ENCODE results near the gene MRM1.
A peak's percentile ranks its signal among the peaks of the same experiment; 100 is the strongest.
"Not testable (repeated sequence)": the region's sequence is repeated elsewhere in the genome, so short reads cannot be mapped to it uniquely, and the experiment has no call there.

MRM1 gene

DNA sequence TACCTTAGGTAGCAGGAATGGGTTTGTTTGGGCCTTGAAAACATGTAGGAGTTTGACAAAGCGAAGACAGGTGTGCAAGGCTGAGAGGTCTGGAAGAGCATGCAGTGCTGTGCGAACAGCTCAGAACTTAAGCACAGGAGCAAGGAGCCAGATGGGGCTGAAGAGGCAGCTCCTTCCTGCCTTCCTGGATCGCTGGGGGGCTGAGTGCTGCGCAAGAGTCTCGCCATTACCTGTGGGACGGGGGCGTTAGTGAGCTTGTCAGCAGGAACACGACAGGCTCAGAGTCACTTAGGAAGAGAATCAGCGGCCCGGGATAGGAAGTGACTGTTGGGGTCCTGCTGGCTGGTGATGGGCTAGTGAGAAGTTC is 464 bp upstream of the MRM1 start:
- DNase-seq (ENCODE audit: low read depth), result no peak

DNA sequence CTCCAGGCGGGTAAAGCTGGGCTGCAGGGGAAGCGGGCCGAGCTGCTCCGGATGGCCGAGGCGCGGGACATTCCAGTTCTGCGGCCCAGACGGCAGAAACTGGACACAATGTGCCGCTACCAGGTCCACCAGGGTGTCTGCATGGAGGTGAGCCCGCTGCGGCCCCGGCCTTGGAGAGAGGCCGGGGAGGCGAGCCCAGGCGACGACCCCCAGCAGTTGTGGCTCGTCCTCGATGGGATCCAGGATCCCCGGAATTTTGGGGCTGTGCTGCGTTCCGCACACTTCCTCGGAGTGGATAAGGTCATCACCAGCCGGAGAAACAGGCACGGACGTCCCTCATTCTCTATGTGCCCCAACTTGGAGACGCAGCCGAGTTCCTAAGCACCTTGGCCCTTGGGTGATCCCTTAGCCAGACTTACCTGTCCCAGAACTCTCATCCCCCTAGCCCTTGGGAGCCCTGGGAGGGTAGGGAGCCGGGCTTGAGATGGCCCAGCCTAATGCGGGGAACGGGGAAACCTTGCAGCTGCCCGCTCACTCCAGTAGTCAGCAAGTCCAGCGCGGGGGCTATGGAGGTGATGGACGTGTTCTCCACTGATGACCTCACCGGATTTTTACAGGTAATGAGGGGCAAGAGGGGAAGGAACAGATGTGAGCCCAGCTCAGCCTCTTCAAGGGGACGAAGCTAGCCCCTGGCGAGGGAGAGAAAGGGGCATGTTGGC is 806 bp downstream of the MRM1 start:
- DNase-seq (ENCODE audit: low read depth), result no peak

DNA sequence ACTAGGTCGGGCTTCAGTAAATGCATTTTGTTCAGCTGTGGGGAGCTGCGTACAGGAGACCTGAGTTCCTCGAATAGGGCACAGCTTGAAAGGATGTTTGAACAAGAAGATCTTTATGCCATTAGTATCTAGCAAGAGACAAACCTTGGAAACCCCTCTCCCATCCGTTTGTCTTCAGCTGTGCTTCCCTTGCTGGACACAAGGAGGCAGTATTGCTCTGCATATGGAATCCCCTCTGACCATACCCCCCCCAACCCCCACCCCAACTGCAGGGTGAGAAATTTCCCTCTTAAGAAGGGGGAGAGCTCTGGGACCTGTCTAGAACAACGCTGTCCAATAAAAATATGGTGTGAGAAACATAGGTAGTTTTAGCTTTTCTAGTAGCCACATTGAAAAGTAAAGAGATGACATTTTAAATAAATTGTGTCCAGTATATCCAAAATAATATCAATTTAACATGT is 1.6 kb downstream of the MRM1 start:
- peak; percentile 48 for DNase-seq (ENCODE audit: low read depth)

DNA sequence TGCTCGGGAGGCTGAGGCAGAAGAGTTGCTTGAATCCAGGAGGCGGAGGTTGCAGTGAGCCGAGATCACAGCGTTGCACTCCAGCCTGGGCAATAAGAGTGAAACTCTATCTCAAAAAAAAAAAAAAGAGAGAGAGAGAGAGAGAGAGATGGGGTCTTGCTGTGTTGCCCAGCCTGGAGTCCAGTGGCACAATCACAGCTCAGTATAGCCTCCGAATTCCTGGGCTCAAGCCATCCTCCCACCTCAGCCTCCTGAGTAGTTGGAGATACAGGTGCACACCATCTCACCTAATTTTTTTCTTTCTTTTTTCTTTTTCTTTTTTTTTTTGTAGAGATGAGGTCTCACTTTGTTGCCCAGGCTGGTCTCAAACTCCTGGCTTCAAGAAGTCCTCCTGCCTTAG is 3.6 kb downstream of the MRM1 start:
- not testable (repeated sequence) for DNase-seq (ENCODE audit: low read depth)

DNA sequence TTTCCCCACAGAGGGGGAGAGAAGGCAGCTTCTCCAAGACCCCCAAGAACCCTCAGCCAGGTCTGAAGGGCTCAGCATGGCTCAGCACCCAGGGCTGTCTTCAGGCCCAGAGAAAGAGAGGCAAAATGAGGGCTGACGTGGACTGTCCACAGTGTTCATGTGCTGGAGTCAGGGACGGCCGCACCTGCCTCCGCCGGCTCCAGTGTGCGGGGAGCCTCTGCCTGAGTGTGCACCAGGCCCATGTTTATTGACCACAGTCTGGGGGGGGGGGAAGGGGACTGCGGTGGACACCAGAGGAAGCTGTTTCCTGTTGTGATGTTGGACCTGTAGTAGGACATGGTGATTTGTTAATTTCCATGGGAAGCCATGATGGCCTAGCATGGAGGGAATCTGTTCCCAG is 6.9 kb downstream of the MRM1 start:
- DNase-seq (ENCODE audit: low read depth), result no peak

DNA sequence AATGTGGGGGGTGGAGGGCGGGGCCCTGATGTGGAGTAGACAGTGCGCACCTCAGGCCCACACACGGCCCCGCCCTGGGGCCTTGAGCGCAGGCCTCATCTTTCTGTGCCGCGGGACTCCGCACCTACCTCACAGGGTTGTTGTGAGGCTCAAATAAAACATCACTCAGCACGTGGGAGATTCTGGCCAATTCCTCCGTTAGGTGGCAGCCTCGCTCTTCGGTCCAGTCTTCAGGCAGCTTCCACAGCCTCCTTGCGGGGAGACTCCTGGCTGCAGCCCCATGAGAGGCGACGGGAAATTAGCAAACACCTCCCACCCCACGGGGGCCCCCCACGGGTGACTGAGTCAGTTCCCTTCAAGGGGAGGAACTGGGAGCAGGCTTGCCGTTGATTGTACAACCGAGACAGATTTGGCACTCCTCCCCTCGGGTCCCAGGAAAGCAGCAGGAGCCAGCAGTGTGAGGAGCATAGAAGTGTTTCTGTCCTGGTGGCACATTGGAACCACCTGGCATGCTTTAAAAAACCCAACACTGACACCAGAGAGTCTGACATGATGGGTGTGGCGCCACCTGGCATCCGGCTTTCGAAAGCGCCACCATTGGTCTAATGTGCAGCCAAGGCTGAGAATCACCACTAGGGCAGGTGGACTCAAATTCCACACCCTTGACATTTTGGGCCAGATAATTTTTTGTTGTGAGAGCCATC is 7.6 kb downstream of the MRM1 start:
- DNase-seq (ENCODE audit: low read depth), result no peak

DNA sequence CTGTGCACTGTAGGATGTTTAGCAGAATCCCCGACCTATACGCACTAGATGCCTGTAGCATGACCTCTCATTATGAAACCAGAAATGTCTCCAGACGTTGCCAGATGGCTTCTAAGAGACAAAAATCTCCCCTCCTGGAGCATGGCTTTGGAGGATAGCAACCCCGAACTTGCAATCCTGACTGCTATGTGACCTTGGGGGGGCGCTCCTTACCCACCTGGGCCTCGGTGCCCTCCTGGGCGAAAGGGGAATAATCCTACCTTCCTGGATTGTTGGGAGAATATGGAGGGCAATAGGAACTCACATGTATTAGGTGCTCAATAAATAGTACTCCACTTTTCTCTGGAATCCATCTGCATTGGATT is 8.1 kb downstream of the MRM1 start:
- no peak for DNase-seq (ENCODE audit: low read depth)

DNA sequence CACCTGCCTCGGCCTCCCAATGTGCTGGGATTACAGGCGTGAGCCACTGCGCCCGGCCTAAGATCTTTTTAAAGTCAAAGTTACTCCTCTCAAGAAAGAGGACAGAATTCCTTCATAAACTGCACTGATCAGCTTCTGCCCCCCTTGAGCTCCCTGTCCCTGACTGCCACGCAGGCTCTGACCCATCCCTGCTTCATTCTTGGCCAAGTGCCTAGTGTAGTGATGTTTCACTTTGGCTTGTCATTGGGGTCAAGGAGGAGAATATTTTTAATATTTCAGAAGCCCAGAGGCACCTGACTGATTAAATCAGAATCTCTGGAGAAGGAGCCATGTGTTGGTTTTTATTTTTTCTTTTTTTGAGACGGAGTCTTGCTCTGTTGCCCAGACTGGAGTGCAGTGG is 9.1 kb downstream of the MRM1 start:
- no peak for DNase-seq (ENCODE audit: low read depth)

DNA sequence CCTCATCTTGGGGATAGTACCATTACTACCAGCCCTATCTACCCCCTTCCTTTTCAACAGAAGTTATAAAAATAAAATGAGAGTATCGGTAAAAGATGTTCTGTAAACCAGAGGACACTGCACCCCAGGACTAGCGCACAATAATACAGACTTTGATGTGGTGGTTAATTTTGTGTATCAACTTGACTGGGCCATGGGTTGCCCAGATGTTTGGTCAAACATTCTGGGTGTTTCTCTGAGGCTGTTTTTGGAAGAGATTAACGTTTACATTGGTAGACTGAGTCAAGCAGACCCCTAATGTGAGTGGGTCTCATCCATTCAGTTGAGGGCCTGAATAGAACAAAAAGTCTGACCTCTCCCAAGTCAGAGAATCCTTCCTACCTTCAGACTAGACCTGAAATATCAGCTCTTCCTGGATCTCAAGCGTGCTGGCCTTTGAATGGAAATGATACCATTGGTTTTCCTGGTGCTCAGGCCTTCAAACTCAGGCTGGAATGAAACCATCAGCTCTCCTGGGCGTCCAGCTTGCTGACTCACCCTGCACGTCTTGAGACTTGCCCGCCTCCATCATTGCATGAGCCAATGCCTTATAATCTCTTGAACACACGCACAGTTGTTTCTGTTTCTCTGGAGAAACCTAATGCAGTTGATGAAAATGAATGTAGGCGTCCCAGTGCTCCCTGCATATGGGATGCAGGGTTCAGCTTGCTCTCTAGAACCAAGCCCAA is 10.1 kb downstream of the MRM1 start:
- DNase-seq (ENCODE audit: low read depth), result no peak

DNA sequence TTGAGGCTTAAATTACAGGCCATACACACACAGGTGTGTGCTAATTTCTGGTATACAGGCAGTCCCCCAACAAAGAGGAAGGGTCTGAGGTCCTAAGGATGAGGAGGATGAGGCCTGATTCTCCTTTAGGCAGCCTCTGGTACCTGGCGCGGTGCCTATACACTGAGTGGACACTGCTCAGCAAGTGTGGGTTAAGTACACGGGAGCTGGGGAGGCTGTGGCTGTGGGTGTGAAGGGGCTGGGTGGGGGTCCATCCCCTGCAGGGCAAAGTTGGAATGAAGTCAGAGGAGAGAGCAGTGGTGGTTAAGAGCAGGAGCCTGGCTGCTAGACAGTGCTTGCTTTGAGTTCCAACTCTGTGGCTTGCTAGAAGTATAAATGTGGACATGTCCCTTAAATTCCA is 10.9 kb downstream of the MRM1 start:
- DNase-seq (ENCODE audit: low read depth), result no peak

DNA sequence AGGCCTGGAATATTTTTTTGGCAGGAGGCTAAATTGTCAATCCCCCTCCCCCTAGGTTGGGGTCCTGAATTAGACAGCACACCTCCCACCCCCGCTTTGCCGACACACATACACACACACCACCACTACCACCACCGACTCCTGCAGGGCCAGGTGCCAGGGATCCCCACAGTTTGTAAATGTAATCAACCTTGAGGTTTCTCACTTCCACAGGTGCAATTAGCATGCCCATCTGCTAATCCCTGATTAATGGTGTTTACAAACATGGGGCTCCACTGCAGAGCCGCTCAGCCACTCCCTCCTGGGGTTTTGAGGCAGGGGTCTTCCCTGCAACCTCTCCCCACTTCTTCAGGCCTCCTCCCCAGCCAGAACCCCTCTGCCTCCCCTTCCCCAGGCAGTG is 11.8 kb downstream of the MRM1 start:
- no peak for DNase-seq (ENCODE audit: low read depth)

DNA sequence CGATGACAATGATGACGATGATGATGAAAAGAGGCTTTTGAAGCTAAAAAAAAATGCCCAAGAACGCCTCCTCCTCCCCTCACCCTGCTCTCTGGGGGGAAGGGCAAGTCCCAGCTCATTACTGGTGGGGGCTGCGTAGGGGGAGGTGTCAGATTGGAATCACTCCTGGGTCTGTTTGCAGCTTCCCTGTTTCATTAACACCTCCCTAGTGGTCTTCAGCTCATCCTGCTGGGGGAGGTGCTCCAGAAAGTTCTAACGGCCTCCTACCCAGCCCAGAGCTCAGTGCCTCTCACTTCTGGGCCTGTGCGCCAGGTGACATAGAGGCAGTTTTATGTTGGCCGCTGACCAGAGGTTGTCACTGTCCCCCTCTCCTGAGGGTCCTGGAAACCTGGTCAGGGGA is 12.7 kb downstream of the MRM1 start:
- DNase-seq (ENCODE audit: low read depth), result no peak

DNA sequence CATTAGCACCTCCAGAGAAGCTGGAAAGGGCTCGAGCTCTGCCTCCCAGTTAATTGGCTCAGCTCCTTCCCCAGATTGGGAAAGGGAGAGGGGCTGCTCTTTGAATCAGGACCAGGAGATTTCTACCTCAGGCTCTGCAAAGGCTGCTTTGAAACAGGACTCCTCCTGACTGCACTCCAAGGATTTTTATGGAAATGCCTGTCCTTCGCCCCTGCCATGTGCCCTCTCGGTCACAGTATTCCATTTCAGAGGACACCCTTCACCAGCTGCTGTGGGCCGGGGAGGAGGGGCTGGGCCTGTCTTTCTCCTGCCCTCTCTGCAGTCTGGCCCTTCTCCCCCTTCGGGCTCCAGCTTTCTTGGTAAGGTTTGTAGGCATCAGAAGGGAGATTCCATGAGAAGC is 13.6 kb downstream of the MRM1 start:
- DNase-seq (ENCODE audit: low read depth), result no peak

DNA sequence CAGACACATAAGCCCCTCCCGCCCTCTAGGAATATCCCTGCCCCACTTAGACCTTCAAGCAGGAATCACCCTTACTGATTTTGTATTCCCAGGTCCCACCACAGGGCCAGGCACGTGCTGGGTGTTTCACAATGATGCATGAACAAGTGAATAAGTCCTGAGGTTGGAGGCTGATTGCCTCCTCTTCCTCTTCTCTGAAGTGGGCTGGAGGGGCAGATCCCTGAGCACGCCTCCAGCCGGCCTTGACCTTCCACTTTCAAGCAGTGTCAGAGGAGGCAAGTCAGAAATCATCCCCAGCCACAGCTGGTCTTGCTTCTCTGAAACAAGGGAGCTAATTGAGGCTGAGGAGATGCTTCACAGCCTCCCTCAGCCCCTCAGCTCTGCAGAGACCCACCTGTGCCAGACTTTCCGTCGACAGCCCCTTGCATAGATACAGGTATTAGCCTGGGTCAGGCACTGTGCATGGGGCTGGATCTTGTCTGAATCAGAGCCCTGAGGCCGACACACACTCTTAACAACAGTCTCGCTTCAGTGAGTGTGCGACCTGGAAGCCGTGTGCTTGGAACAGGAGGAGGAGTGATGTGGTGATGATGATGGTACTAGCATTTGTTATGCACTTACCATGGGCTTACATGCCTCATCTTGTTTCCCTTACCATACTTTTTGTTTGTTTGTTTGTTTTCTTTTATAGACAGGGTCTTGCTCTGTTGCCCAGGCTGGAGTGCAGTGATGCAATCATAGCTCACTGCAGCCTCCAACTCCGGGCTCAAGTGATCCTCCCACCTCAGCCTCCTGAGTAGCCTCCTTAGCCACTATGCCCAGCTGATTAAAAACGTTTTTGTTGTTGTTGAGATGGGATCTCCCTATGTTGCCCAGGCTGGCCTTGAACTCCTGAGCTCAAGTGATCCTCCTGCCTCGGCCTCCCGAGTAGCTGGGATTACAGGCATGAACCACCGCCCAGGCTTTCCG is 15.0 kb downstream of the MRM1 start:
- DNase-seq (ENCODE audit: low read depth), result no peak

DNA sequence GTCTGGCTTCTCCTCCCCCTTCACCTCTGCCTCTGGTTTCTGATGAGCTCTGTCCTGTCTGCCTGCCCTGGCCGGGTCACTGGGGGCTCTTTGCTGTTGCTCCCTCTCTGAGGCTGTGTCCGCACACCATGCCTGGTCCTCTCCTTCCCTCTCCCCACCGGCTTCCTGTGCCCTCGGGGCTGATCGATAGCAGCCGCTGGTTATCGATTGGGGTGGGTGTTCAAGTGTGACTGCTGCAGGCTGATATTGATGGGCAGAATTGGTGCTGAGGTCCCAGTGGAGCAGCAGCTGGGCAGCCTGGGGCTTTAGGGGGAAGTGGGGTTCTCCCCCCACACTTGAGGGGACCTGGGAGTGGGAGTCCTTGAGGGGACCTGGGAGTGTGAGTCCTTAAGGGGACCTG is 16.4 kb downstream of the MRM1 start:
- no peak for DNase-seq (ENCODE audit: low read depth)

DNA sequence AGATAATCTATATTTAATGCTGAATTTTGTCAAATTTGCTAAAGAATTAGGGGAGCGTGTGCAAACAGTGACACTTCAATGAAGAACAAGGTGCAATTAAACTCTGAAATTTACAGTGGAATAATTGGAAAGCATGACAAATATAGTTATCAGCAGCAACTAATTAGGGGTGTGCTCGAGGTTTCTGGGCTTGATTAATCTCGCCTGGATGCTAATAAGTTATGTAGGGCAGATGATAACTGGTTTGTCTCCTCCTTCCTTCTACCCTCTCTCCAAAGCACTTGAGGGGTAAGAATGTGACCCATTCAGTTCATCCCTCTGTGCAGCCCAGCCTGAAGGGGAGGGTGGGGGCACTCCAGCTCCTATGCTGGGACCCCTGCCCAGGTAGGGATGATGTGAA is 21.9 kb downstream of the MRM1 start:
- no peak for DNase-seq (ENCODE audit: low read depth)

DNA sequence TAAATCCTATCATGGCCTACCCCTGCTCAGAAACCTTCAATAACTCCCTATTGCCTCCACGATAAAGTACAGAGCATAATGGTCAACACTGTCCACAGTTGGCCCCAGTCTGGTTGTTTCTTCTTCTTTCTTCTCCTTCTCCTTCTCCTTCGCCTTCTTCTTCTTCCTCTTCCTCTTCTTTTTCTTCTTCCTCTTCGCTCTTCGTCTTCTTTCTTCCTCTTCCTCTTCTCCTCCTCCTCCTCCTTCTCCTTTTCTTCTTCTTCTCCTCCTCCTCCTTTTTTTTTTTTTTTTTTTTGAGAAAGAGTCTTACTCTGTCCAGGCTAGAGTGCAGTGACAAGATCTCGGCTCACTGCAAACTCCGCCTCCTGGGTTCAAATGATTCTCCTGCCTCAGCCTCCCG is 23.8 kb downstream of the MRM1 start:
- no peak for DNase-seq (ENCODE audit: low read depth)

DNA sequence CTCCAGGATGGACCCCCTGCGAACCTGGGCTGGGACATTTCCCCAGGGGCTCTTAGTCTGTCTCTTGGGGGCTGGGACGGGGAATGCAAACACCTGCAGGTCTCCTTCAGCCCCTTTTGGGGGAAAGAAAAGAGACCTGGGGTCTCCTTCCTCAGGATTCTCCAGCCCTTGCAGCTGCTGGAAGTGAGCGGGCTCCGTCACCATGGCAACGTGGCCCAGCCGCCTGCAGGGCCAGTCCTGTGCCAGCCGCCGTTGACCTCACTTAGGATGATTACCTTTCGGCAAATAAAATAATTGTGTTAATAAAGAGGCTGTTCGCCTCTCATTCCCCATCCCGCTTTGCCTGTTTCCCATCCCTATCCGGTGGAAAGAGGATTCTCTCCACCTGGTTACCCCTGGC is 25.7 kb downstream of the MRM1 start:
- DNase-seq (ENCODE audit: low read depth), result no peak

DNA sequence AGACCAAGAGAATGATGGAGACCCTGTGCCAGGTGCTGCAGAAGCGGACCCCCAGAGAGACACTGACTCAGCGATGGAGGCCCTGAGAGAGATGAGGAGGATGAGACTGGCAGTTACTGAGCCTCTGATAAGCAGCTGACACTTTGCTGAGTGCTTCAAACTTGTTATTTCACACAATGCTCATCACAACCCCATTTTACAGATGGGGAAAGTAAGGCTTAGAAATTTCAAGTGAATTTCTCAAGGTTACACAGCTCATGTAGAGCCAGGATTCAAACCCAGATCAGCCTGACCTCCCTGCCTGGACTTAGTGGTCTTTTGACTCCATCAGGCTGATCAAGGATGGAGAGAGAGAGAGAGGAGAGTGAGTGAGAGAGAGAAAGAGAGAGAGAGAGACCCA is 27.2 kb downstream of the MRM1 start:
- DNase-seq (ENCODE audit: low read depth), result no peak

DNA sequence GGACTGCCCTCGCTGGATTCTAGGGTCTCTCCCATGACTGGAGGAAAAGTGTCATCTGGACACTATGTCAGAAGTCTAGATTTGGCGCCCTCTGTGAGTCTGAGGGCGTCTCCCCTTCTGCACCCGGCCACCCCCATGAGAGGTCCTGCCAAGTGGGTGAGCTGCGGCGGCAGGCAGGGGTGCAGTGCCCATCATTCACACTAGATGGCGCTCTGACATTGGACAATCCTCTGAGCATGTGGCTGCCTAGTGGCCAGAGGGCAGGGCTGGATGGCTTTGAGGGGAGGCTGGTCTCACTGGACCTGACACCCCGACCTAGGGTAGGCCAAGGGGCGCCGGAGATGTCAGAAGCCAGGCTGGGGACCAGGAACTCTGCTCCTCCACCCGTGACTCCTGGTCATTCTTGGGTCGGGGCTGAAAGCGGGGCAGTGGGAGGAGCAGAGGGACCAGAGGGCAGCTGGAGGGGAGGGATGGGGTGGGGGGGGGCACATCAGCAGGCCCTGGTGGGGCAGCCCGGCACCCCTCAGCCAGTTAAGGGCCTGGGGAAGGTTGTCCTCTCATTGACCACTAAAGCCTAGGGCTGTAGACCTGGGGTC is 28.0 kb downstream of the MRM1 start:
- DNase-seq (ENCODE audit: low read depth), result peak; percentile 73

DNA sequence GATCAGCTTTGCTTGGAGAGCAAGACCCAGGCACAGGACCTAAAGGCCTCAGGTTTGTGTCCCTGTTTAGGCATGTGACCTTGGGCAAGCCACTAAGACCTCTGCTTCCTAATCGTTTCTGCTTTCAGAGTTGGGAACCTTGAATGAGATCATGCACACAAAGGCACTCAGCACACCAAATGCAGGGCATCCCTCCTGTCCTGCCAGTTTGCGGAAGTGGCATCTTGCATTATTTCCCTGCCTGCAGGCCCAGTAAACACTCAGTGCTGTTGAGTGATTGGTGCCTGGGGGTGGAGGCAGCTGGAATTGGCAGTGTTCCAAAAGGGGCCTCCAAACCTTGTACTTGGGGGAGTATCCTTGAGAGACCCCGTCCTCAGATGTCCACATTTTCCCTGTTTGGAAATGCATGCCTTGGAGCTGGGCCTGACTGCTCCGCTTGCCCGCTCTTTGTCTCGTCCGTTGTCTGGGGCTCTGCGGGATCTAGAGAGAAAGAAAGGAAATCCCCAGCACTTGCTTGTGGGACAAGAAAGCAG is 28.7 kb downstream of the MRM1 start:
- no peak for DNase-seq (ENCODE audit: low read depth)

DNA sequence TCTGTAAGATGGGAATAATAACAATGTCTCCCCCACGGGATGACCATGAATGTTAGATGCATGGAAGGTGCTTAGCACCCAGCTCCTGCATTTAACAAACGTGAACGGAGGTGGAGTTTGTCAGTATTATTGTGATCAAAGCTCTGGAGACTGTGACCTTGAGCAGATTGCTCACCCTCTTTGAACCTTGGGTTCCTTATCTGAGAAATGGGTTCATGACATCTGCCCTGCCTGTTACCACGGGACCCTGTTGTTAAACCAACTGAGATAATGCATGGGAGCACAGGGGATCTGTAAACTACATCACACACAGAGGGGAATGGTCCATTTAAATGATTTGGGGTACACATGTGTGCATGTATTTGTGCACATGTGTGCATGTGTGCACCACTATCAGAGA is 29.6 kb downstream of the MRM1 start:
- no peak for DNase-seq (ENCODE audit: low read depth)

Data from stimulated activated CD8-positive, alpha-beta memory T cell treated with anti-CD3 and anti-CD28 coated beads, Interleukin-4, amount 100 ng/mL, for 24 hours (primary cell).